T-helper 2 cell treated with Interferon-gamma antibody and Interleukin-4, amounts not matched to agents 100 ng/mL and 5 ng/mL, for 36 hours (primary cell): ENCODE results near the gene ZNF274. TPM values are rescaled to one million over a fixed set of nuclear protein-coding genes. Genes with fewer than 3 reads are reported as not detected.
"Not testable (repeated sequence)": the region's sequence is repeated elsewhere in the genome, so short reads cannot be mapped to it uniquely, and the experiment has no call there.

ENCODE experiments used
- intact Hi-C: fragments of 100-400 bp; cut with micrococcal nuclease; formaldehyde crosslinking; loops from one replicate; pipeline ENCODE4 v1.15.1; 2023
- total RNA-seq: library from RNA; stranded (reverse); gene quantifications from 2 replicates; pipeline ENCODE4 v1.2.3, GENCODE V29; 2022

The ZNF274 gene
- total RNA-seq = 19.0 and 20.3 TPM in 2 replicates

DNA sequence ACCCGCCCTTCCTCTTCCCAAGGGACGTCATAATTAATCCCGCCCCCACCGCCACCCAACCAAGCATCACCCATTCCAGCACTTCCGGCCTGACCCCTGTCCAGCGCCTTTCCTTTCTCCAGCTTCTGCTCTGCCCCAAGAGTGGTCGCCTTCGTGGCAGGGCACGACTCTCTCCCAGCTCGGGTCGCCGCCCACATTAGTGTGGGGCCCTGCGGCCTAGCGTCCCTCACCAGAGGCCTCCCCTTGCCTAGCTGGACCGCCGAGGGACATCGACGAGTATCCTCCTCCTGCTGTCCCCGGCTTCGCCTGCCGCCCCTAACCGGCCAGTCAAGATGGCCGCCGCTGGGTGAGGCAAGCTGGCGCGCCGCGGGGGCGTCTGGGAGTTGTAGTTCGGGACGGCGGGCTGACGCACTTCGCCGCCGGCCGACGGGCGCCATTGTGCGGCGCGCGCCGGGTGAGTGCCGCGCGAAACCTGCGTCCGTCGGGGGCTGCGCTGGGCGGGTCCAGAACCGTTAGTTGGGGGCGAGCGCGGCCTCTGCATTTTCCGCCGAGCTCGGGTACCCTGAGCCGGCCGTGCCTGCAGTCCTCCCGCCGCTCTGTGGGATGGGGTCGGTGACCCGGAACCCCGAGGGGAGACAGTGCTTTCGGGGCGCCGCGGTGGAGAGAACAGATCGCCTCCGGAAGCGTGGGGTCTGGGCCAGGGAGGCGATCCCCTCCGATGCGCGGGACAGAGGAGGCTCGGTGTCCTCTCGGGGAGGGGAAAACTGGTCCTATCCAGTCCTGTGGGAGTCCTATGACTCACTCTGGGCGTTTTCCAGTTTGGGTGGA is at the start of gene ZNF274:
Gene ZNF274, plus strand, starts transcription at position 73 of the 828 bp plus-strand sequence. CDS start 905 bp downstream, outside the sequence.
- intact Hi-C loops = loop anchor here (1.0 to 2.0 kb wide), 8 partner anchors 28 to 257 kb away; partner anchors contain the start of genes ERVK3-1, ZNF132, ZNF544 and ZNF584

DNA sequence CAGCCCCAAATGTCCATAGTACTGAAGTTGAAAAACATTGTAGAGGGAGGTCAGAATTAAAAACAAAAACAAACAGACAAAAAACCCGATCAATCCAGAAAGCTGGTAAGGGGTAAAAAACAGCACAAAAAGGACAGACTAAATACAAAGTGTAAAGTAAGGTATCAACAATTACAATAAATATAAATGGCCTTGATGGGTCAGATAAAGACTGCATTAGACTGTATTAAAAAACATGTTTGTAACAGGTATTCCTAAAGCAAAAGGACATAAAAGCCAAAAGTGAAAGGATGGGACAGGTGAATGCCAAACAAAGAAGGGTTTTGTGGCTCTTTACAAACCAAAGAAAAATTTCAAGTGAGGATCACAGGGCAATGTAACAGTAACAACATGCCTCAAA is 48.6 kb upstream of the ZNF274 start:
- intact Hi-C loops = no loop called here

GRCh38 chr19:58145849-58146248 is 37.0 kb upstream of the ZNF274 start:
- intact Hi-C loops = no loop called here

DNA sequence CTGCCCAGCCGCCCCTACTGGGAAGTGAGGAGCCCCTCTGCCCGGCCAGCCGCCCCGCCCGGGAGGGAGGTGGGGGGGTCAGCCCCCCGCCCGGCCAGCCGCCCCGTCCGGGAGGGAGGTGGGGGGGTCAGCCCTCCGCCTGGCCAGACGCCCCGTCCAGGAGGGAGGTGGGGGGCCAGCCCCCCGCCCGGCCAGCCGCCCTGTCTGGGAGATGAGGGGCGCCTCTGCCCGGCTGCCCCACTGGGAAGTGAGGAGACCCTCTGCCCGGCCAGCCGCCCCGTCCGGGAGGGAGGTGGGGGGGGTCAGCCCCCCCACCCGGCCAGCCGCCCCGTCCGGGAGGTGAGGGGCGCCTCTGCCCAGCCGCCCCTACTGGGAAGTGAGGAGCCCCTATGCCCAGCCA is 35.4 kb upstream of the ZNF274 start:
- intact Hi-C loops = not testable (repeated sequence)

GRCh38 chr19:58150328-58150921 is 32.4 kb upstream of the ZNF274 start, which contains the start of gene ZNF329:
Gene ZNF329, minus strand, starts transcription at chr19:58150789. Its CDS starts 21,286 bp downstream, at chr19:58129503.
- intact Hi-C loops = loop anchor here (5.0 to 10.0 kb wide), 6 partner anchors 146 to 1758 kb away; partner anchors contain the start of genes ZNF417, ZNF582, ZNF606 and ZNF71

- intact Hi-C loops = loop anchor here (5.0 to 10.0 kb wide), 6 partner anchors 149 to 1761 kb away; partner anchors contain the start of genes ZNF417, ZNF582, ZNF606 and ZNF71
Observed at GRCh38 chr19:58153386-58153785, 29.5 kb upstream of the ZNF274 start.

DNA sequence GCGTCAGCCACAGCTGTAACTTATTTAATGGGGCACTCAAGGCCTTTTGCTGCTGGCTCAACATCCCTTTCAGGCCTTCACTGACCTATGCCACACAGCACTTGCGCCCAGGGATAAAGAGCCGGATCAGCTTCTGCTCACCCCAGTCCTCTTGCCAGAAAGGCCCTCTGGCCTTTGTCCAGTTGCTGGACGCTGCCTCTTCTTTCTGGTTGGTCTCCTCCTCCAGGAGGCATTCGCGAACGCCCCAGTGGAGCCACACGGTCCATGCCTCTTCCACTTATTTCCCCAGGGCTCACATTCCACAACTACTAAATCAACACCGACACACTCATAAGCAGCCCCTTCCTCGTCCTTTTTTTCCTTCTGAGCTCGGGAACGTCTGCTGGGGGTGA is 28.6 kb upstream of the ZNF274 start:
- intact Hi-C loops = loop anchor here (2.0 to 10.0 kb wide), 7 partner anchors 29 to 1762 kb away; partner anchors contain the start of genes ZNF274, ZNF417, ZNF582 and ZNF606

DNA sequence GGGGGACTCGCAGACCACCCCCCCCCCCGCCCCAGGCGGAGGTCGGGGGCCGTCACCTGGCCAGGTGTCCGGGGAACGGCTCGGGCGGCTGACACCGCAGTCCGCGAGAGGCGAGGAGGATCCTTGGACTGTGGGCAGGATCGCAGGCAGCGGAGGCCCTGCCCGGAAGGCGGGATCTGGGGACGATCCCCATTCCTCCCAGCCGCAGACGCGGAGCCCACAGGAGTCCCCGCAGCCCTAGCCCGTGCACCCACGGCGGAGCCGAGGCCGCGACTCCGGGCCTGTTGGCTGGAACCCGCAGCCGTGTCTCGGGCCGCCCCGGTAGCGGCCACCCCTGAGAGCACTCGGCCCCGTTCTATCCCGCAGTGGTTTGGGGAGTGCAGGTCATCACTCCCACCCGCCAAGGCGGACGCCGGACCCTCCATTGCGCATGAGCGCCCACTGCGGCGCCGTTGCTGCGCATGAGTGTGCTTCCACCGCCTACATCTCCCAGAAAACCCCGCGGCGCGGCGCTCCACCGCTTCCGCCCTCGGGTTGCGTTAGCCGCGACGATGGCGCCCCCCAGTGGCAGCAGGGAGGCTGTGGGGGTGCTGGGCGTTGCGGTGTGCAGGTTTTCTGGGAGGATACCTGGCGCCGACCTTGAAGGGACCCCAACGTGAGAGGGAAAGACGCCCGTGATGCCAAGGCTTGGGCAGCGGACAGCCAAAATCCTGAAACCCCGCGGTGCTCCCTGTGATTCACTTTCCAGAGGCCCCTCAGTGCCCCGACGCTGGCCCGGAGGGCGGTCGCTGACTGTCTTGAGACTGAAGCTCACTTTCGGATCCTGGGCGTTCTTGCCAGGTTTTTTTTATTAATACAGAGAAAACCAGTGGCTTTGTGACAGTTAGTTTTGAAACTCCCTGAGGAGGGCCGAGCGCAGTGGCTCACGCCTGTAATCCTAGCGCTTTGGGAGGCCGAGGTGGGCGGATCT is 27.9 kb upstream of the ZNF274 start:
- intact Hi-C loops = loop anchor here (1.0 to 10.0 kb wide), 12 partner anchors 28 to 1763 kb away; partner anchors contain the start of genes ZNF211, ZNF274, ZNF417 and ZNF551

DNA sequence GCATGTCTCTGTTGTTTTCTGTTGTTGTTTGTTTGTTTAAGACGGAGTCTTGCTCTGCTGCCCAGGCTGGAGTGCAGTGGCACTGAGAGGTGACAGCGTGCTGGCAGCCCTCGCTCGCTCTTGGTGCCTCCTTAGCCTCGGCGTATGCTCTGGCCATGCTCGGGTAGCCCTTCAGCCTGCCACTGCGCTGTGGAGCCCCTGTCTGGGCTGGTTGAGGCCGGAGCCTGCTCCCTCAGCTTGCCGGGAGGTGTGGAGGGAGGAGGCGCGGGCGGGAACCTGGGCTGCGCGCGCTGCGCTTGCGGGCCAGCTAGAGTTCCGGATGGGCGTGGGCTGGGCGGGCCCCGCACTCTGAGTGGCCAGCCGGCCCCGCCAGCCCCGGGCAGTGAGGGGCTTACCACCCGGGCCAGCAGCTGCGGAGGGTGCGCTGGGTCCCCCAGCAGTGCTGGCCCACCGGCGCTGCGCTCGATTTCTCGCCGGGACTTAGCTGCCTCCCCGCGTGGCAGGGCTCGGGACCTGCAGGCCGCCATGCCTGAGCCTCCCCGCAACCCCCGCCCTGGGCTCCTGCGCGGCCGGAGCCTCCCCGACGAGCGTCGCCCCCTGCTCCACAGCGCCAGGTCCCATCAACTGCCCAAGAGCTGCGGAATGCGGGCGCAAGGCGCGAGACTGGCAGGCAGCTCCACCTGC is 25.7 kb upstream of the ZNF274 start:
- intact Hi-C loops = loop anchor here (10.0 kb wide), 5 partner anchors 152 to 1562 kb away; partner anchors contain the start of genes ZNF417, ZNF606, ZNF71 and ZNF776

DNA sequence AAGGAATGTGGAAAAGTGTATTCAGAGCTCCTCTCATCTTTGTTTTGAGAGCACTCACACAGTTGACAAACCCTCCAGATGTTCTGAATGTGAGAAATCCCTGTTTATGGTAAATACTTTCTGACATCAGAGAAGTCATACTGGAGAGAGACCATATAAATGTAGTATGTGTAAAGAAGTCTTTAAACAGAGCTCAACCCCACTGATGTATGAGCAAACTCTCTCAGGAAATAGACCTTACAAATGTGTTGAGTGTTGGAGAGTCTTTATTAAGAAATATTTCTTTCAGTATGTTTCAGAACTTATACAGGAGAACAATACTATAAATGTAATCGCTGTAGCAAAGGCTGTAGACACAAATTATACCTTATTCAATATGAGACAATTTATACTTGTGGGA is 16.6 kb upstream of the ZNF274 start:
- intact Hi-C loops = no loop called here

- intact Hi-C loops = no loop called here
Observed at GRCh38 chr19:58166708-58167280, 16.1 kb upstream of the ZNF274 start.

DNA sequence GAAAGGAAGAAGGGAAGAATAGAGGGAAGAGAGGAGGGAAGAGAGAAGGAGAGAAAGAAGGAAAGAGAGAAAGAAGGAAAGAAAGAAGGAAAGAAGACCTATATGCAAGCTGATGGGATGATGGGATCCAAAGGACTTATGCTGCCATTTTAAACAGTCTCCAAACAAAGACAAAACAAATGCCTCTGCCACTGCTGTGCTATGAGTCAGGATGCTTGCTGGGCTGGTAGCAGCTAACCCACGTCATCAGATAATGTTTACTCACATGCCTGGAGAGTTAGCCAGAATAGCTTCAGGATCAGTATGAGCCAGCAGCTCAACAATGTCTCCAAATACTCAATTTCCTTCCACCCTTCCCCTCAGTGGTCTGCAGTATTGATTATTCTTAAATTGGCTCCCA is 12.0 kb upstream of the ZNF274 start:
- intact Hi-C loops = no loop called here

GRCh38 chr19:58181902-58182576 is 822 bp upstream of the ZNF274 start:
- intact Hi-C loops = loop anchor here (2.0 kb wide), 3 partner anchors 27 to 227 kb away; partner anchors contain the start of genes ZNF584 and ZNF837

DNA sequence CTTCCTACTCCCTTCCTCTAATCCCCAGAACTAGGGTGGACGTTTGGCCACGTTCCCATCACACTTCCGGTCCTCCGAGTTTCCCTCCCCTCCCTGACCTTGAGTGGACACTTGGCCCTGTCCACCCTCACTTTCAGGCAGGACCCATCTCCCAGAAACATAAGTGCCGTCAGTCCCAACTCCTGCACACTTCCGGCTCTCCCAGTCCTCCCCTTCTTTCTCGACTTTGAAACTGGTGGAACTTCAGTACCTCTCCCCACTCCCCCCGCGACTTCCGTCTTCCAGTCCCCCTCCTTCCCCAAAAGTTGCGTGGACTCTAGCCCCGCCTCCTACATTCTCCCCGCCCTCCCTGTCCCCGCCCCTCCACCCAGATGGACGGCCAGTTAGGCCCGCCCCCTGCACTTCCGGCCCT is 278 bp upstream of the ZNF274 start:
- intact Hi-C loops = loop anchor here (2.0 kb wide), 3 partner anchors 28 to 226 kb away; partner anchors contain the start of genes ZNF584 and ZNF837

DNA sequence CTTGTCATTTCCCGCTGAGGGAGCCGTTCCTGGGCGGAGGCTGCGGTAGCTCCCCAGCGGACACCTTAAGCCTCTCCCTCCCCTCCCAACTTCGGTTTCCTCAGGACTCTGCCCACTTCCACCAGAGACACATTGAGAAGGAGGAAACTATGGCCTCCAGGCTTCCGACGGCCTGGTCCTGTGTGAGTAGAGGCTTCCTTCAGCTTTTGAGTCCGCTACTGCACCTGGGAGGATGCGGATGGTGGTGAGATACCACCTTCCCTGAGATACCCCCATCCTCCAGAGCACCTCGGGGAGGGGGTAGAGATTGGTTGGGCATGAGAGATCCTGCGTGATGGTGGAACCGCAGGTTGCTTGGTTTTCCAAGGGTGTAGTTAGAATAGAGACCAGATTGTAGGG is 955 bp downstream of the ZNF274 start:
- intact Hi-C loops = loop anchor here (1.0 to 2.0 kb wide), 8 partner anchors 29 to 256 kb away; partner anchors contain the start of genes ERVK3-1, ZNF132, ZNF544 and ZNF584

DNA sequence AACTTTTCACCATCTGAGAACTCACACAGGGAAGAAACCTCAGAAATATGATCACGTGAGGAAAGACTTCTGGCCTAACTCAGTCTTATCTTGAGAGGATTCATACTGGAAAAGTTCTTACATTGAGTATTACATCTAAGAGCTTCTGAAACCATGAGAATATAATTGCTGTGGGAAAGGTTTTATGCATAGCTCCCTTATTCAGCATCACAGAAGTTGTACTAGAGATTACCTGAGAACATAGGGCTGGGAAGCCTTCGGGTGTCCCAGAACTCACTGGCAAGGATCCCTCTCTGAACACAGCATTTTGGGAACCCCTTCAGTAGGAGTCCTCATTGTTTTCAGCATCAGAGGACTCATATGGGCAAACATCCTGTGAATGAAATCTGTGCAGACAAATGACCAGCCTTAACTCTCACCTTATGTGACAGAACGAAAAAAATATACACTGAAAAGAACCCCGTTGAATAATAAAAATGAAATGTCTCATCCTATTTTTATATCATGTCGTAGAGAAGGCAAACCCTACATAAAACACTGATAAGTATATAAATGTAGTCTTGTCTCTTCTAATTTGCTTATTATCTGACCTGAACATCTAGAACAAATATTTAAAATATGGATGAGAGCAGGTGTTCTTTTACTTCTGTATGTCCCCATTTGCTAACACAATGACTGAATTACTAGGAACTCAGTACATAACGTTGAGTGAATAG is 14.2 kb downstream of the ZNF274 start:
- intact Hi-C loops = no loop called here

DNA sequence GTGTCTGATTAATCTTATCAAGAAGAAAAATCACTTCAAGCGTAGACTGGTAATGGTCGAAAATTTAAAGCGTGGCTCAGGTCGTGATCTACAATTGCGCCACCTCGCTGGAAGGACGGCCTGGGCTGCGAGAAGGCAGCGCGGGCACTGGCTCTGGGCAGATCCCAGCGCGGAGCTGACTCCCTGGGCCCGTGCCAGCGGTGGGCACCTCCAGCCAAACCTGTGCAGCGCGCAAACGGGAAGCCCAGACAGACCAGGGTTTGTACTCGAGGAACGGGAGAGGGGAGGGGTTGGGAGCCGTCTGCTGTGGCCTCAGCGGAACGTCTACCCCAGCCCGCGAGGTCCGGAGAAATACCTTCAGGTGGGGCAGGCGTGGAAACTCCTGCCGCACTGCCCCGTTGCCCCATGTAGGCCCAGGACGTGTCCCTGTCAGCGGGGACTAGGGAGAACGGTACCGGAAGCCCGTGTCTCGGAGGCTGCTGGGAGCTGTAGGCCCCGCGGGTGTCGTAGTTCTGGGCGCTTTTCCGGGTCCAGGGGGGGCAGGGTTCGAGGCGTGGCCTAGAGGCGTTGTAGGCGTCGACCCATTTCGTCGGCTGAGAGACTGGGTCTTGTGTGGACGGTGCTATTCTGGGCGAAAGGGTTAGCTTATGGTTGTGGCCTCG is 21.1 kb downstream of the ZNF274 start:
- intact Hi-C loops = no loop called here

DNA sequence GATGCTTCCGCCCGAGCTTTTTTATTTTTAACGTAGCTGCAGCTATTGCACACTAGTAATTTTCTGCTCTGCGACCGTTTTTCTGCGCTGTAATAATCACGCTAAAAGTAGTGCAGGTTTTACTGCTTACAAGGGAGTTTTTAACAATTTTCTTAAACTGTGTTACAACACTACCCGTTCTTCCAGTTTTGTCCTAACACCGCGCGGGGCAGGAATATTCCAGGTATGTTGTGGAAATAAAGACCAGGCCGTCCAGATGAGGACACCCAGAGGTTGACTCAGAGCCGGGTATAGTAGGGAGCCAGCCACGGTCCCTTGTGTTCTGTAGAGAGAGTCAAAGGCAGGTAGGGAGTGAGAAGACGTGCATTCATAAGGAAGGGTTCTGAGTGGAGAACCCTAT is 21.7 kb downstream of the ZNF274 start:
- intact Hi-C loops = no loop called here
